CMK (cell line): ENCODE results near the gene GGCX.
"Not testable (repeated sequence)": the region's sequence is repeated elsewhere in the genome, so short reads cannot be mapped to it uniquely, and the experiment has no call there.

ENCODE experiments used
- DNase-seq: peaks from one replicate; pipeline ENCODE4 v3.0.0-alpha.2; 2010; ENCODE audit warnings: low read depth

Gene GGCX

GRCh38 chr2:85594715-85595300, 33.5 kb upstream of the GGCX start:
- DNase-seq = no peak

DNA sequence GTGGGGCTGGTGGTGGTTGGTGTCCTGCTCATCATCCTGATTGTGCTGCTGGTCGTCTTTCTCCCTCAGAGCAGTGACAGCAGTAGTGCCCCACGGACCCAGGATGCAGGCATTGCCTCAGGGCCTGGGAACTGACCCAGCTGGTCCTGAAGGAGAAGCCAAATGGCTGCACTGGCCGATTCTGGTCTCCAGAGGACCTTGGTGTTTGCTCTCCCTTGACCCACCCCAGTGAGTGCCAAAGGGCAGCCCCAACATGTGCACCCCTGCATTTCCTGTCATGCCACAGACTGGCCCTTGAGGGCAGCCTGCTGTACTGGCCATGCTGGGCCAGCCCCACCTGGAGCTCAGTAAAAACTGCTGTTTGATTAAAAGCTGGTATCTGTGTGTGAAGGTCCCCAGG, 31.7 kb upstream of the GGCX start:
- DNase-seq = no peak

DNA sequence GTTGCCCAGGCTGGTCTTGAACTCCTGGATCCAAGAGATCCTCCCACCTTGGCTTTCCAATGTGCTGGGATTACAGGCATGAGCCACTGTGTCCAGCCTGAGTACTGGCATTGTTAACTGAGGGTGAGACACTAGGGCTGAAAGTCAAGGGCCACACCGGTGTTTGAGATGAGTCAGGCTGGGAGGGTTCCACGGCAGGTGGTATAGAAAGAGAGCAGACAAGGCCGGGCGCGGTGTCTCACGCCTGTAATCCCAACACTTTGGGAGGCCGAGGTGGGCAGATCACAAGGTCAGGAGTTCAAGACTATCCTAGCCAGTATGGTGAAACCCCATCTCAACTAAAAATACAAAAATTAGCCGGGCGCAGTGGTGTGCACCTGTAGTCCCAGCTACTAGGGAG, 31.0 kb upstream of the GGCX start:
- DNase-seq = not testable (repeated sequence)

DNA sequence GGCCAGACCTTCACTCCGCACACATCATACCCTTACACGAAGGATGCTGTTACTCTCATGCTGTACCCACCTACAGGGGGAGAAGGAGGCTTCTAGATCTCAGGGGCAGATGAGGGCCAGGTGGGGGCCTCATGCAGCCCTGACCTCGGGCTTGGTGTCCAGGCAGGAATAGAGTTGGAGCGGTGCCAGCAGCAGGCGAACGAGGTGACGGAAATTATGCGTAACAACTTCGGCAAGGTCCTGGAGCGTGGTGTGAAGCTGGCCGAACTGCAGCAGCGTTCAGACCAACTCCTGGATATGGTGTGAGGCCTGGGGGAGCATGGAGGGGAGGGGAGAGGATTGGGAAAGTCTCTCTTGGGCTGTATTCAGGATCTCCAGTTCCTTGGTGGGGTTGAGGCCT, 30.3 kb upstream of the GGCX start:
- DNase-seq = no peak

GRCh38 chr2:85590950-85591349, 29.7 kb upstream of the GGCX start:
- DNase-seq = no peak

DNA sequence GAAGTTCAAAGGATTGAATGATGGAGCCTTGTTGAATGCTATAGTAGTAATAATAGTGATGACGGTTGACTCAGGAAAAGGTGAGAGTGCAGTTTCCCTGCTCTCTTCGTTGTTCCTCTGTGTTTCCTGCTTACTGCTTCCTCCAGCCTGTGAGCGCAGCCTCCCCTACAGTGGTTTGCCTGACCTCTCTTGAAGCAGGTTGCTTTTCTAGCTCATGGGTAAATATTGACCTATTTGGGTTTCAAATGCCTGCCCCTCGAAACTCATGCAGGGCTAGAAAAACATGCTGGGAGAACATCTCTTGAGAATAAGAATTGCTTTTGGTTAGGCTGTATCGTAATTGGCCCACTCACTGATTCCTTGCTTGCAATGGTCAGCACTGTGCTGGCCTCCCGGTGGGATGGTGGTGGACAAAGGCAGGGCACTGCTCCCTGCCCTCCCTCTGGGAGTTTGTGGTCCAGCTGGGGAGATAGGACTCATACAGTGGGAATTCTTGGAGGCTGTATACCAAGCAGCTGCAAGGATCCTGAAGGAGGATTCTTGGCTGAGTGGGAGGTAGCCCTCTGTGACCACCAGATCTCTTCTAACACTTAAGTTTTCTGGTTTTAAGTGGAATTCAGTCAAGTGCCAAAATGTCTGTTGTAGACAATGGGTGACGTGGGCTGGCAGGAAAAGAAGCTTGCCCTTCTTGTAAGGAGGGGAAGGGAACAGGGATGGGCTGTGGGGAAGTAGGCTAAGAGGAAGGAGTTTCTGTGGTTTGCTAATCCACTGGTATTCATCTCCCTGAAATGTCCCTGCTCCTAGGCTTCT, 28.9 kb upstream of the GGCX start:
- no peak for DNase-seq

- no peak for DNase-seq
These were observed 27.9 kb upstream of the GGCX start for GRCh38 chr2:85589181-85589580.

GRCh38 chr2:85588645-85589044, 27.4 kb upstream of the GGCX start:
- no peak for DNase-seq

GRCh38 chr2:85588236-85588635, 26.9 kb upstream of the GGCX start:
- no peak for DNase-seq

GRCh38 chr2:85585781-85586105, 24.4 kb upstream of the GGCX start:
- DNase-seq = no peak

DNA sequence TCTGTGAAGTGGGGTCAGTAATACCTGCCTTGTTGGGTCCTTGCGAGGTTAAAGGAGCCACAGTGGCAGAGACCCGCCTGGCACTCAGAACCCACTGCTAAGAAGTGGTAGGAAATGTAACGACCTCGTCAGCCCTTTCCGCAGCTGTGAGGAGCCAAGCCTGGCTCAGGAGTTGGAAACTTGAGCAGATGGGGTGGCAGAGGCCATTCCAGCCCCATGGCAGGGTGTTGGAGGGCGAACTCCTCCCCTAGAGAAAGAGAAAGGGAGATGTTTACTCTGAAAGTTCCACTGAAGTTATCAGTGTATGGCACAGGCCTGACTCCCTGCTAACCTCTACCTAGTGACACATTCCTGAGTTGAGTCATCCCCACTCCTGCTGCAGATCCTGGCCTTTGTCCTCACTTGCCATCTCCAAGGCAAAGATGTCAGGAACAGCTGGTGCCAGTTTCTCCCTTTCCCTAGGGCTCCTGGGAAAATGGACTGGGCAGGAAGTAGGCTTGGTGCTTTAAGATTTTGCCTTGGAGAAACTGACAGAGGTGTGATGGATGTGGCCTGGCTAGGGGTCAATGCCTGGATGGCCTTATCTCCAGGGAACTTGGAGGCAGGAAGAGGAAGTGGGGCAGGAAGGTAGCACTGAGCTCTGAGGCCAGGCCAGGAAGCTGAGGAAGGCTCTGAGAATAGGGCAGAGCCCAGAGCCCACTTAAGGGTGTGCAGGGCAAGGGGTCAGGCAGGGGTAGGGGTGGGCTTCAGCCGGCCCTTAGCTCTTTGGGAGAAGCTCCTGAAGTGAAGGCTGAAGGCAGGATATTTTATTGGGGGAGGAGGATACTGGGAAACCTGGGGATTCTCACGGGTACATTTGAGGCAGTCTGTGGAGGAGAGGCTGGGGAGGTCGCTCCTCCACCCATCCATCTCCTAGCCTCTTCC, 23.8 kb upstream of the GGCX start:
- no peak for DNase-seq

- no peak for DNase-seq
These were observed 23.1 kb upstream of the GGCX start, which contains the start of gene VAMP5 for GRCh38 chr2:85584354-85584856. Gene VAMP5 (plus strand): TSS chr2:85584431. CDS start chr2:85584491, 60 bp downstream.

- no peak for DNase-seq
These were observed 22.5 kb upstream of the GGCX start for GRCh38 chr2:85583667-85584353.

GRCh38 chr2:85582492-85582891, 21.2 kb upstream of the GGCX start:
- no peak for DNase-seq

GRCh38 chr2:85580206-85580605, 18.9 kb upstream of the GGCX start:
- DNase-seq = no peak

DNA sequence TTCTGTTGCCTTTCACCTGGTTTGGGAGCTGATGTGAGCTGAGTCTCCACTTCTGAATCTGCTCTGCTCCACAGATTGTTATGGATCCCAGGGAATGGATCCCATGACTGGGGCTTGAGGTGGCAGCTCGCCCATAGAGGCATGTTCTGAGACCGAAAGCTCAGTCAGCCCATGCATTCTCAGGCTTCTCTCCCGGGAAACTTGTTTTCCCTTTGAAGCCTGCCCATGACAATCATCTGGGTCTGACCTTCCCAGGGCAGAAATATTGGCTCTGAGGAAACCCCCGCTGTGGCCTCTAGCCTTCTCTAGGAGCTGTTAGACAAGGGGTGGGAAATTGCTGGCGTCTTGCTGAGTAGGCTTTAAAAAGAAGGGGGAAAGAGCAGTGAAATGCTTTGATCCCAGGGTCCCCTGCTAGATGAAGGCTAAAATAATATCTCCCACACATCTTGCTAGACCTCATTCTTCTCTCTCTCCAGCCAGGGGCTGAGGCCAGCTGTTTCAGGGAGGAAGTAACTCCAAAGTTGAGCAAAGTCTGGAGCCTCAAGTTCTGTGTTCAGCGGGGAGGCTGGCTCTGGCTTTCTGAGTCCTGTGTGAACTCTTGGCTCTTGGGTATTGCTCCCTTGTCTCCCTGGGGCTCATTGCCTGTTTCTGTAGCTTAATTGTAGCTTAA, 18.1 kb upstream of the GGCX start:
- no peak for DNase-seq

DNA sequence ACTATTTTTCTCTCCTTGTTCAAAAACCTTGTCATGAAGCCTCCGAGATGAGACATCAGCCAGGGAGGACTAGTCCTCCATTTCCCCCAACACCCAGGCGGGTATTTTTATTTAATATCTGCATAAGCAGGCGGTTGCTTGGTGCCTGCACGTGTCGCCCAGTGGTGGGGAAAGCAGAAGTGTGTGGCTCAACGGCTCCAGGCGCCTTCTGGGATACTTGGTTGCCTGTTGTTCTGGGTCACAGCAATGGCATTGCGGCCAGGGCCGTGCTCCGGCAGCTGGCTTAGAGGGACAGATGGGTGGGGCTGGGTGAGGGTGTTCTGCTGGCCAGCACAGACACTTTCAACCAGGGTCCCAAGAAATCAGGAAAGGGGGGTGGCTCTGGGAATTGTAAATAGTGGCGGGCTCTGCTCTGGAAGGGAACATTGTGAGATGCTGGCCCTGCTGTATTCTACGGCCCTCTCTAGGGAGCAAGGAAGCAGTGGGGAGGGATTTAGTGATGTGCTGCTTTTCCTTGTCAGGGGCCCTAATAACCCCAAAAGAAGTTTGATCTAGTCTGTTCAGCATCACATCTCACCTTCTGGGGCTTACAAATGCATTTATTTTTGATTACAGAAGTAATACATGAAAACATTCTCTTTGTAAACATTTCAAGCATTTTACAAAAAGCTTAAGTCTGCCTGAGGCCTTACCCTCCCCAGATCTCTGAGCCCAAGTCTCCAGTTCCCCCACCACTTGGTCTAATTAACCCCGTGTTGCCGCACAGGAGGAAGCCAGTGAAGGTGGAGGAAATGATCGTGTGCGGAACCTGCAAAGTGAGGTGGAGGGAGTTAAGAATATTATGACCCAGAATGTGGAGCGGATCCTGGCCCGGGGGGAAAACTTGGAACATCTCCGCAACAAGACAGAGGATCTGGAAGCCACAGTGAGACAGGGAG, 17.2 kb upstream of the GGCX start:
- no peak for DNase-seq

DNA sequence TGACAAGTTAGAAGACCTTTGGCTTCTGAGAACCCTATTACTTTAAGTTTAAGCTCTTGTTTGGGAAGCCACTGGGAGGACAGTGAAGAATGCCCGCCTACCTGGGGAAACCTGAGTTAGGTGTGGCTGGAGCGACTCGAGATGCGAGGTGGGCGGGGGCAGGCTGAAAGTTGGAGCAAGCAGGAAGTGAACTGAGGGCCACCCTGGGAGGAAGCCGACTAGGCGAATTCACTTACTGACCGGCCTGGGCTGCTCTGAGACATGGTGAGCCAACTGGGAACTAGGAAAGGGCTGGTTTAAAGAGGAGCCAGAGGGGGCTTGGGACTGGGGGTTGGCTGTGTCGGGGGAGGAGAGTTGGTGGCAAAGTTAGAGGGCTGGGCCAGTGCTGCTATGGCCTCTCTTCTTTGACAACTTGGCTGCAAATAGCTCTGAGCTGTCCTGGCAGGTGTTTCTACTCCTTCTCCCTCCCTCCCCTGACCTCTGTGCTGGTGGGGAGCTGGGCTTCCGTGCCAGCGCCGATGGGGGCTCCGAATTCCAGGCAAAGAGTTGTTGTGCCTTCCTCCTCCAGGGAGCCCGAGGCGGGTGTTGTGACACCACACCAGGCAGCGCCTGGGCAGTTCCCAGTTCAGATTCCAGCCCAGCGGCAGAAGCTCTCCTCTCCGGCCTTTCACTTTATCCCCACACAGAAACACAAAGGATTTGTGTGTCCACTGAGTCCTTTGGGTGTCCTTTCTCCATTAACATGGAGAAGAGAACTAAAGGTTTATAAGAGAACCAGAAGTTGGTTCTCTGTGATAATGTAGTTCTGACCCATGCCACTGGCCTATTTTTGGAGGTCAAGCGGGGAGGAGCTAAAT, 16.3 kb upstream of the GGCX start, which contains the start of gene VAMP8:
Gene VAMP8, plus strand, starts transcription at position 201 of the 857 bp plus-strand sequence. Its CDS starts 61 bp downstream, at position 262.
- DNase-seq = no peak

GRCh38 chr2:85577063-85577385, 15.7 kb upstream of the GGCX start:
- no peak for DNase-seq
